Cardiac fibroblast (primary cell): ENCODE measurements around the gene NCKIPSD.

Source experiments
- DNase-seq, 2 donors: peaks; one replicate each; pipeline versions ENCODE4 v3.0.0 to v3.0.0-alpha.2; 2010; ENCODE audit warnings: low read depth in 2 of 2
- H3K4me3 ChIP-seq, 2 donors: replicated peaks in 1 of 2; 1 replicate in 1 of 2; 2 replicates in 1 of 2; pipeline ENCODE4 v1.5.1; 2011; ENCODE audit warnings: low read depth in 2 of 2, low read length in 2 of 2, mild to moderate bottlenecking in 2 of 2, moderate library complexity in 1 of 2
- TF ChIP-seq, protein P1 (sequence below): IDR thresholded peaks from one replicate; pipeline ENCODE4 v1.5.1; 2011; ENCODE audit warnings: low read depth, mild to moderate bottlenecking, low read length, inconsistent platforms

NCKIPSD gene

DNA sequence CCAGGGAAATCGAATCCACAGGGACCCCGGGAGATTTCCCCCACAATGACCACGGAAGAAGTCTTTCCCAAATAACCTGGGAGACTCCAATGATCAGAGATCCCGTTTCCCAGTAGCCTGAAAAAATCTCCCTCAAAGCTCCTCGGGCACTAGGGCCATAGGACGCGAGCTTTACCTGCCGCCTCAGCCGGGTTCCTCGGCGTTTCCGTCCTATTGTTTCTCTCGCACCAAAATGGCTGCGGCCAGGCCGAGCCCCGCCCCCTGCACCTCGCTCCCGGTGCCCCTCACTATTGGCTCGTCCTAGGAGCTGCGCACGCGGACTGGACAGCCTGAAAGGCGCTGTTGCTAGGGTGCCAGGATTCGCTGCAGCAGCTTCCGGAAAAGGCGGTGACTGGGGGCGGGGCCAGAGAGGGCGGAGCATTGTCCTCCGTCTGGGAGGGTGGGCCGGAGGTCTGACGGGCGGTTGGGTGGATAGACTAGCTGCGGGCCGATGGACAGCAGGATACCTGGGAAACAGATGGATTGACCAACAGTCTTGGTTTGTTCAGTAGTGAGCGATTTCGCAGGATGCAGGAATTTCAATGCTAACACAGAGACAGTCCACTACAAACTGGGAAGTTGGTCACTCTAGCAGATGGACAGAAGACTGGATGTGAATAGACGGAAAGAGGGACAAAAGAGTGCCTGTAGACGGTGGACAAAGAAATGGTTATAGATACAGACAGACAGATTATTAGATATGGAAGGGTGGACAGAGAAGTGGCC is 31.4 kb upstream of the NCKIPSD start, which contains the start of gene IP6K2:
TSS of gene IP6K2 (minus strand) at position 240 of the 765 bp plus-strand sequence. CDS start 21,930 bp downstream, outside the sequence.
- TF ChIP-seq, protein P1, sequence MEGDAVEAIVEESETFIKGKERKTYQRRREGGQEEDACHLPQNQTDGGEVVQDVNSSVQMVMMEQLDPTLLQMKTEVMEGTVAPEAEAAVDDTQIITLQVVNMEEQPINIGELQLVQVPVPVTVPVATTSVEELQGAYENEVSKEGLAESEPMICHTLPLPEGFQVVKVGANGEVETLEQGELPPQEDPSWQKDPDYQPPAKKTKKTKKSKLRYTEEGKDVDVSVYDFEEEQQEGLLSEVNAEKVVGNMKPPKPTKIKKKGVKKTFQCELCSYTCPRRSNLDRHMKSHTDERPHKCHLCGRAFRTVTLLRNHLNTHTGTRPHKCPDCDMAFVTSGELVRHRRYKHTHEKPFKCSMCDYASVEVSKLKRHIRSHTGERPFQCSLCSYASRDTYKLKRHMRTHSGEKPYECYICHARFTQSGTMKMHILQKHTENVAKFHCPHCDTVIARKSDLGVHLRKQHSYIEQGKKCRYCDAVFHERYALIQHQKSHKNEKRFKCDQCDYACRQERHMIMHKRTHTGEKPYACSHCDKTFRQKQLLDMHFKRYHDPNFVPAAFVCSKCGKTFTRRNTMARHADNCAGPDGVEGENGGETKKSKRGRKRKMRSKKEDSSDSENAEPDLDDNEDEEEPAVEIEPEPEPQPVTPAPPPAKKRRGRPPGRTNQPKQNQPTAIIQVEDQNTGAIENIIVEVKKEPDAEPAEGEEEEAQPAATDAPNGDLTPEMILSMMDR = no peak
- DNase-seq = peak; percentile 97 to 98

DNA sequence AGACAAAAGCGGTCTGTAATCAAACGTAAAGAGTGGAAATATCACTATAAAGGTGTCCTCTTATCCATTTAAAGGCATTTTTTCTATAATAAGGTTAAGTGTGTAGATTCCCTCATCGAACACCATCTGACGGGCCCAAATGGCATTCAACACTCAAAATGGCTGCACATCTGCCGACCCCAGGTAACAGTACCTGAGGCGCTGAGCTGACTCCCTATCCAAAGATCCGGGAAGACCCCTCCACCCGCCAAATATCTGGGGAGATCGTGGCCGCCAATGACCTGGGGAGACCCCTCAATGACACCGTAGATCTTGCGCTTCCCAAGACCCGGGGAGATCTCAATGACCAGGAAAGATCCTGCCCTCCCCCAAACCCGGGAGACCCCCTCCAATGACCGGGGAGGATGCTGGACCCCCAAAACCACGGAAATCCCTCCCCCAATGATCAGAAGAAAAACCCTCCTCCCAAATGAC is 30.8 kb upstream of the NCKIPSD start:
- peak overlapping the region; percentile 95 to 96 for H3K4me3 ChIP-seq
- TF ChIP-seq, protein P1 = no peak
- no peak for DNase-seq

More for the DNA sequence above, 31.4 kb upstream of the NCKIPSD start, which contains the start of gene IP6K2:
- peak within 1 kb of the TSS; percentile 95 to 96 for H3K4me3 ChIP-seq

DNA sequence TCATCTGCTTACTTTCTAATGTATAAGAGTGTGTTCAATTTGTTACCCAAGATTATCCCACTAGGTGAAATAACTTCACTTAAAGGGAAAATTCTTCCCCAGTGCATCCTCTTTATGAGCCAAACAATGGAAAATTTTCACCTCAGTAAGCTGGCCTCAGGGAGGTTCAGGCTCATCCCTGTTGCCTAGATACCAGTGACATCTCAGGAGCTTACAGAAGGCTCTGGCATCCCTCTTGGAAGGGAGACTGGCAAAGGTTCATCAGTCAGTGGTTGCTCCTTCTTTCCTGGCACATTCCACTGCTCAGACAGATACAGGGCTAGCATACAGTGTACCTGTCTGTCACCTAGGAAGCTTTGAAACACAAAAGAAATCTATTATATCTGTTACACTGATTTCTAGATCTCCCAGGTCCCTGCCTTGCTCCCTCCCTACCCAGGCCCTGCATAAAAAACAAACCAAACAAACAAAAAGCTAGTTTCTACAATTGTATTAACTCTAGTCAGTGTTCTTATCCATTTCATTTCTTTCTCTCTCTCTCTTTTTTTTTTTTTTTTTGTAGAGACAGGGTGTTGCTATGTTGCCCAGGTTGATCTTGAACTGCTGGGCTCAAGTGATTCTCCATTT is 29.6 kb upstream of the NCKIPSD start:
- H3K4me3 ChIP-seq = peak overlapping the region in 1 of 2 donors; percentile 96
- DNase-seq = peak; percentile 43 to 56
- TF ChIP-seq, protein P1 = no peak

DNA sequence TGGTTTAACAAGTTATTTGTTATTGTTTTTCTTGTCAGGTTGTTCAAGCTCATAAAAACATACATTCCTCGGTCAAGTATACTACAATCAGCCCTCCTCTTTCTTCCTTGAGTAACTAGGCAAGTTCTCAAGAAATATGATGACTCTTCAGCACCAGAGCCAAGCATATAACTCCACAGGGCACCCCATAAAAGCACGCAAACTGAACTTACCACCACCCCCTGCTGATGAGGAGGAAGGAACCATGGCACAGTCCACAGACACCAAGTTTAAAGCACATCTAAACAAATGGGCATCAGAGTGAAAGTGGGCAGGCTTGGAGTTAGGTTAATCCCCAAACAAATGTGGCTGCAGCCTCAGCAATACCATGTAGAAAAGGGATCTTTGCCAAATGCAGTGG is 26.0 kb upstream of the NCKIPSD start:
- no peak for DNase-seq
- H3K4me3 ChIP-seq = no peak overlapping the region
- TF ChIP-seq, protein P1 = no peak

DNA sequence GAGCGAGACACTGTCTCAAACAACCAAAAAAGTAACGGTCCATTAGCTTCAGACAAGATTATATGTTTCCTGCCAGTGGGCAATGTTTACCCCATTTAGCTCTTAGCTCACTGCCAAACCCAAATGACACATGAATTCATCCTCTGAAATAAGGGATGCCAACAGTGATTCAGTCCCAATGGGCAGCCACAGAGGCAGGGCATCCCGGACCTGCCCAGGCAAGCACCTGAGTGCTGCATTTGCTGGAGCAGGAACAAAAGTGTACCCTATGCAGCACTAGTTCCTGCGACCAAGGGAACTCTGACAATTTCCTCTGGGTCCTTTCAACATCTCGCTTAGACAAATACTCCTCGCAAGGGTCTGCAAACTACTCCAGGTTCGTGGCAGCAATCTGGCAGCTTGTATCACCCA is 23.3 kb upstream of the NCKIPSD start:
- TF ChIP-seq, protein P1 = no peak
- no peak overlapping the region for H3K4me3 ChIP-seq
- DNase-seq = no peak

DNA sequence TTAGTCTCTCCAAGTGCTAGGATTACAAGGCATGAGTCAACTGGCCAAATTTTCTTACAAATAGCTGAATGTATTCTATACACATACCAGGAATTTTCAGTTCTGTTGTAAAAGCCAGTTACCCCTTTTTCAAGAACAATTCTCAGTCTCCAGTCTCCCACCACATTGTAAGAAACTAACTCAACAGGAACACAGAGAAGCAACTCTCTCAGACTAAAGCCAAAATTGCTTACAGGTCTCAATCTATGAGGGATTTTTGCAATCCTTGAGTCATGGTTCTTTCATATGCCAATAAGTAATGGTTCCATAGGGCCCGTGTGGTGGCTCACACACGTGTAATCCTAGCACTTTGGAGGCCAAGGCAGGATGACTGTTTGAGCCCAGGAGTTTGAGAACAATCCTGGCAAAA is 22.8 kb upstream of the NCKIPSD start:
- DNase-seq = peak; percentile 21 to 66

More for the DNA sequence above, 22.8 kb upstream of the NCKIPSD start:
- H3K4me3 ChIP-seq = no peak overlapping the region
- TF ChIP-seq, protein P1 = no peak
